Large intestine (tissue), 3 donors: Measurements from ENCODE around the gene TBC1D4. TPM values are rescaled to one million over a fixed set of nuclear protein-coding genes. Genes with fewer than 3 reads are reported as not detected.
A peak's percentile ranks its signal among the peaks of the same experiment; 100 is the strongest.
"Not testable (repeated sequence)": the region's sequence is repeated elsewhere in the genome, so short reads cannot be mapped to it uniquely, and the experiment has no call there.

Experiments
- DNase-seq, 2 donors: peaks; one replicate each; pipeline versions ENCODE4 v3.0.0 to v3.0.0-alpha.2; 2013
- H3K27ac ChIP-seq: one replicate; pipeline ENCODE4 v1.5.1; 2013; ENCODE audit warnings: low read length
- H3K27me3 ChIP-seq: 2 replicates; pipeline ENCODE4 v1.6.1; 2013; ENCODE audit warnings: low read length; ENCODE audit not compliant: control insufficient read depth, insufficient read depth
- H3K36me3 ChIP-seq: 2 replicates; pipeline ENCODE4 v1.6.1; 2013; ENCODE audit warnings: low read length; ENCODE audit not compliant: control insufficient read depth, insufficient read depth
- H3K4me1 ChIP-seq: one replicate; pipeline ENCODE4 v1.6.1; 2013; ENCODE audit warnings: low read length; ENCODE audit not compliant: control insufficient read depth, insufficient read depth
- H3K4me3 ChIP-seq: one replicate; pipeline ENCODE4 v1.5.1; 2013; ENCODE audit warnings: low read length
- H3K9me3 ChIP-seq: one replicate; pipeline ENCODE4 v1.6.1; 2013; ENCODE audit warnings: mild to moderate bottlenecking, low read depth, low read length, moderate library complexity; ENCODE audit not compliant: control insufficient read depth
- WGBS: methylation state at CpG from one replicate; pipeline ENCODE4 v1.1.5; 2013; ENCODE audit warnings: low lambda C conversion rate; ENCODE audit not compliant: insufficient coverage; 5-methylcytosine and 5-hydroxymethylcytosine counted together
- polyA plus RNA-seq: library from polyadenylated mRNA; unstranded; fragments of 120-200 nt; gene quantifications from one replicate; pipeline ENCODE4 v1.2.1, GENCODE V29; 2013

TBC1D4 gene
- polyA plus RNA-seq, 1 donor = 10.1 TPM

GRCh38 chr13:75307370-75307949 lies 174.5 kb downstream of the TBC1D4 start:
- DNase-seq = no peak
- Histone ChIP-seq H3K4me1 (no peaks in the 10 kb centered on the region), H3K36me3 (no peaks in the 10 kb centered on the region), H3K9me3 (no peaks in the 10 kb centered on the region), H3K4me3 (no peak overlapping the region), H3K27ac (no peak overlapping the region), H3K27me3 (no peaks in the 10 kb centered on the region)
- WGBS = no CpG with 5 or more reads among the region's 6 CpGs

- no CpG with 5 or more reads among the region's 1 CpG for WGBS
- not testable (repeated sequence) for H3K27me3 ChIP-seq, DNase-seq, H3K27ac ChIP-seq, H3K4me1 ChIP-seq, H3K9me3 ChIP-seq, H3K4me3 ChIP-seq, H3K36me3 ChIP-seq
These were observed 175.0 kb downstream of the TBC1D4 start for GRCh38 chr13:75306967-75307366.

- H3K27ac ChIP-seq = no peak overlapping the region
- no peaks in the 10 kb centered on the region for H3K4me1 ChIP-seq
- no peaks in the 10 kb centered on the region for H3K9me3 ChIP-seq
- no peaks in the 10 kb centered on the region for H3K36me3 ChIP-seq
- H3K4me3 ChIP-seq = no peak overlapping the region
- H3K27me3 ChIP-seq = no peaks in the 10 kb centered on the region
- no peak for DNase-seq
- WGBS = 100% methylated on average over 1 of the region's 2 CpGs
These were observed 176.9 kb downstream of the TBC1D4 start for GRCh38 chr13:75305059-75305458.

- no peak overlapping the region for H3K4me3 ChIP-seq
- WGBS = 100% methylated on average over 1 of the region's 4 CpGs
- no peak overlapping the region for H3K27ac ChIP-seq
- H3K27me3 ChIP-seq = no peaks in the 10 kb centered on the region
- no peaks in the 10 kb centered on the region for H3K9me3 ChIP-seq
- no peaks in the 10 kb centered on the region for H3K36me3 ChIP-seq
- H3K4me1 ChIP-seq = no peaks in the 10 kb centered on the region
- DNase-seq = no peak
These were observed 178.7 kb downstream of the TBC1D4 start for GRCh38 chr13:75303263-75303662.

GRCh38 chr13:75302071-75302698 lies 179.8 kb downstream of the TBC1D4 start:
- no CpG with 5 or more reads among the region's 10 CpGs for WGBS
- no peak for DNase-seq
- no peaks in the 10 kb centered on the region for H3K27me3 ChIP-seq
- no peaks in the 10 kb centered on the region for H3K36me3 ChIP-seq
- no peaks in the 10 kb centered on the region for H3K9me3 ChIP-seq
- no peaks in the 10 kb centered on the region for H3K4me1 ChIP-seq
- H3K4me3 ChIP-seq = no peak overlapping the region
- H3K27ac ChIP-seq = no peak overlapping the region

- 93% methylated on average over 2 of the region's 4 CpGs for WGBS
- H3K36me3 ChIP-seq = no peaks in the 10 kb centered on the region
- no peak overlapping the region for H3K4me3 ChIP-seq
- DNase-seq = no peak
- H3K4me1 ChIP-seq = no peaks in the 10 kb centered on the region
- no peak overlapping the region for H3K27ac ChIP-seq
- H3K27me3 ChIP-seq = no peaks in the 10 kb centered on the region
- no peaks in the 10 kb centered on the region for H3K9me3 ChIP-seq
These were observed 181.8 kb downstream of the TBC1D4 start for GRCh38 chr13:75299913-75300862.

GRCh38 chr13:75299246-75299645 lies 182.7 kb downstream of the TBC1D4 start:
- H3K4me1 ChIP-seq = no peaks in the 10 kb centered on the region
- H3K9me3 ChIP-seq = no peaks in the 10 kb centered on the region
- no CpG with 5 or more reads among the region's 5 CpGs for WGBS
- no peak overlapping the region for H3K4me3 ChIP-seq
- H3K27me3 ChIP-seq = no peaks in the 10 kb centered on the region
- H3K36me3 ChIP-seq = no peaks in the 10 kb centered on the region
- no peak for DNase-seq
- H3K27ac ChIP-seq = no peak overlapping the region

- Histone ChIP-seq H3K4me1 (no peaks in the 10 kb centered on the region), H3K4me3 (no peak overlapping the region), H3K27me3 (no peaks in the 10 kb centered on the region), H3K9me3 (no peaks in the 10 kb centered on the region), H3K27ac (no peak overlapping the region), H3K36me3 (no peaks in the 10 kb centered on the region)
- no CpG with 5 or more reads among the region's 1 CpG for WGBS
- no peak for DNase-seq
These were observed 185.3 kb downstream of the TBC1D4 start for GRCh38 chr13:75296641-75297040.

GRCh38 chr13:75295201-75295600 lies 186.8 kb downstream of the TBC1D4 start:
- WGBS = 64% methylated on average over 2 of the region's 3 CpGs
- no peak overlapping the region for H3K27ac ChIP-seq
- H3K4me3 ChIP-seq = no peak overlapping the region
- H3K9me3 ChIP-seq = no peaks in the 10 kb centered on the region
- H3K4me1 ChIP-seq = no peaks in the 10 kb centered on the region
- no peaks in the 10 kb centered on the region for H3K36me3 ChIP-seq
- DNase-seq = no peak
- no peaks in the 10 kb centered on the region for H3K27me3 ChIP-seq

- Histone ChIP-seq H3K4me1 (no peaks in the 10 kb centered on the region), H3K27me3 (no peaks in the 10 kb centered on the region), H3K4me3 (no peak overlapping the region), H3K9me3 (no peaks in the 10 kb centered on the region), H3K36me3 (no peaks in the 10 kb centered on the region), H3K27ac (no peak overlapping the region)
- peak in 1 of 2 donors; percentile 14 for DNase-seq
These were observed 187.9 kb downstream of the TBC1D4 start for GRCh38 chr13:75294110-75294509.
